ENCODE results near the gene KIAA1671.

The KIAA1671 gene

GRCh38 chr22:25092119-25092518 lies 139.6 kb downstream of the KIAA1671 start:
- no peak for DNase-seq (ENCODE audit: low read depth)
- no peak overlapping the region for H3K4me3 ChIP-seq (ENCODE audit: low read length)
- TF ChIP-seq CTCF (IDR thresholded peaks at IDR 0.05; ENCODE audit: insufficient read depth, low read depth, low read length, missing control alignments): no peak

DNA sequence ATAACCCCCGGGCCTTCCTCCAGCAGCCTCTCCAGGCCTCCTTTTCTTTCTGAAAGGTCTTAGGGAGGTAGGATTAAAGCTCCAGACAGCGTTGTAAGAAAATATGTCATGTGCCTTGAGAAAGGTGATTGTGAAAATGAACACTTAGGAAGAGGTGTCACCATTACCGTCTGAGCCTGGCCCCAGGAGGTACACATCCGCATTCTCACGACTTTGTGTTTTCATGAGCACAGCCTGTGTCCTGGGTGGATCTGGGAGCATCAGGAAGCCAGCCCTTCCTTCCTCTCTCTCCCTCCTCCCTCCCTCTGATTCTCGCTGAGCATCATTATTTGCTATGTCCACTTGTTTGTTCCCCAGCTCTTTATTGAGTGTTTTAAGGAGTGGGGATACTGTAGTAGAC lies 142.1 kb downstream of the KIAA1671 start:
- TF ChIP-seq CTCF (IDR thresholded peaks at IDR 0.05; ENCODE audit: insufficient read depth, low read depth, low read length, missing control alignments): no peak
- H3K4me3 ChIP-seq (ENCODE audit: low read length): no peak overlapping the region
- no peak for DNase-seq (ENCODE audit: low read depth)

DNA sequence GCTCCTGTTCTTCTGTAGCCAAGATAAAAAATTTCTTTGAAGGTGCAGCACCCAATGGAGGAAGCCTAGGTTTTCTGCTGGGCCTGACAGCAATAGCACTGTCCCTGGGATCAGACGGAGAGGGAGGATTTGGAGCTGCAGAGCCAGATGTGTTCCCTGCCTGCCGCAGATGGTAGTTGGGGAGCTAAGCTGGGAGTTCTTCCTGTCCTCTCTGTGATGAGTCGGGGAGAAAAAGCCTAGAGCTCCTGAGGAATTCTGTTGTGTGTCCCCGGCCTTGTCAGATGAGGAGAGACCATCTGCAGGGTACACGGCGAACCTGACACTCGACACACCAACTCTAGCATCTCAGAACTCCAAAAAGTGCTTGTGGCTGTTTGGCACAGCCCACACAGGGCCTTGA lies 143.4 kb downstream of the KIAA1671 start:
- H3K4me3 ChIP-seq (ENCODE audit: low read length): no peak overlapping the region
- no peak for DNase-seq (ENCODE audit: low read depth)
- TF ChIP-seq CTCF (IDR thresholded peaks at IDR 0.05; ENCODE audit: insufficient read depth, low read depth, low read length, missing control alignments): no peak

- TF ChIP-seq CTCF (IDR thresholded peaks at IDR 0.05; ENCODE audit: insufficient read depth, low read depth, low read length, missing control alignments): no peak
- no peak overlapping the region for H3K4me3 ChIP-seq (ENCODE audit: low read length)
- no peak for DNase-seq (ENCODE audit: low read depth)
These were observed 144.3 kb downstream of the KIAA1671 start for GRCh38 chr22:25096638-25097405.

- TF ChIP-seq CTCF (IDR thresholded peaks at IDR 0.05; ENCODE audit: insufficient read depth, low read depth, low read length, missing control alignments): no peak
- no peak for DNase-seq (ENCODE audit: low read depth)
- H3K4me3 ChIP-seq (ENCODE audit: low read length): no peak overlapping the region
These were observed 146.0 kb downstream of the KIAA1671 start for GRCh38 chr22:25098445-25099081.

GRCh38 chr22:25099202-25099601 lies 146.7 kb downstream of the KIAA1671 start:
- H3K4me3 ChIP-seq (ENCODE audit: low read length): no peak overlapping the region
- no peak for TF ChIP-seq CTCF (IDR thresholded peaks at IDR 0.05; ENCODE audit: insufficient read depth, low read depth, low read length, missing control alignments)
- DNase-seq (ENCODE audit: low read depth): no peak

All from epithelial cell of esophagus (primary cell).